ENCODE data around the gene SBNO2.
"Not testable (repeated sequence)": the region's sequence is repeated elsewhere in the genome, so short reads cannot be mapped to it uniquely, and the experiment has no call there.

SBNO2 gene

GRCh38 chr19:1218751-1219567 lies 44.9 kb upstream of the SBNO2 start:
- Histone ChIP-seq H3K4me3 (ENCODE audit: low read length) (no peak overlapping the region), H3K27me3 (ENCODE audit: control insufficient read depth, insufficient read depth, low read length) (no peaks in the 10 kb centered on the region), H3K36me3 (ENCODE audit: control insufficient read depth, insufficient read depth, low read length) (peaks cover 6% of the 10 kb centered on the region; the same call in 1 of the 2 replicates), H3K9me3 (ENCODE audit: control insufficient read depth, insufficient read depth, low read length) (no peaks in the 10 kb centered on the region), H3K4me1 (ENCODE audit: control insufficient read depth, insufficient read depth, low read length) (no peaks in the 10 kb centered on the region), H3K27ac (ENCODE audit: low read length) (no peak overlapping the region)
- no peak for DNase-seq (ENCODE audit: low read depth, low spot score)
- no CpG with 5 or more reads among the region's 37 CpGs for WGBS (ENCODE audit: insufficient coverage, insufficient read length)

GRCh38 chr19:1217366-1217765 lies 43.3 kb upstream of the SBNO2 start:
- H3K27ac ChIP-seq (ENCODE audit: low read length) = no peak overlapping the region
- DNase-seq (ENCODE audit: low read depth, low spot score) = no peak
- H3K36me3 ChIP-seq (ENCODE audit: control insufficient read depth, insufficient read depth, low read length) = peaks cover 3% of the 10 kb centered on the region; the same call in 1 of the 2 replicates
- H3K4me3 ChIP-seq (ENCODE audit: low read length) = no peak overlapping the region
- H3K4me1 ChIP-seq (ENCODE audit: control insufficient read depth, insufficient read depth, low read length) = no peaks in the 10 kb centered on the region
- H3K27me3 ChIP-seq (ENCODE audit: control insufficient read depth, insufficient read depth, low read length) = no peaks in the 10 kb centered on the region
- H3K9me3 ChIP-seq (ENCODE audit: control insufficient read depth, insufficient read depth, low read length) = no peaks in the 10 kb centered on the region
- no CpG with 5 or more reads among the region's 15 CpGs for WGBS (ENCODE audit: insufficient coverage, insufficient read length)

GRCh38 chr19:1216756-1217155 lies 42.7 kb upstream of the SBNO2 start:
- H3K36me3 ChIP-seq (ENCODE audit: control insufficient read depth, insufficient read depth, low read length) = peaks cover 3% of the 10 kb centered on the region; the same call in 1 of the 2 replicates
- no CpG with 5 or more reads among the region's 12 CpGs for WGBS (ENCODE audit: insufficient coverage, insufficient read length)
- H3K27ac ChIP-seq (ENCODE audit: low read length) = no peak overlapping the region
- H3K27me3 ChIP-seq (ENCODE audit: control insufficient read depth, insufficient read depth, low read length) = no peaks in the 10 kb centered on the region
- no peak for DNase-seq (ENCODE audit: low read depth, low spot score)
- H3K9me3 ChIP-seq (ENCODE audit: control insufficient read depth, insufficient read depth, low read length) = no peaks in the 10 kb centered on the region
- no peak overlapping the region for H3K4me3 ChIP-seq (ENCODE audit: low read length)
- no peaks in the 10 kb centered on the region for H3K4me1 ChIP-seq (ENCODE audit: control insufficient read depth, insufficient read depth, low read length)

GRCh38 chr19:1214862-1215731 lies 41.0 kb upstream of the SBNO2 start:
- H3K9me3 ChIP-seq (ENCODE audit: control insufficient read depth, insufficient read depth, low read length) = no peaks in the 10 kb centered on the region
- no peak overlapping the region for H3K4me3 ChIP-seq (ENCODE audit: low read length)
- no peaks in the 10 kb centered on the region for H3K27me3 ChIP-seq (ENCODE audit: control insufficient read depth, insufficient read depth, low read length)
- no CpG with 5 or more reads among the region's 26 CpGs for WGBS (ENCODE audit: insufficient coverage, insufficient read length)
- peaks cover 4% of the 10 kb centered on the region; the same call in 1 of the 2 replicates for H3K4me1 ChIP-seq (ENCODE audit: control insufficient read depth, insufficient read depth, low read length)
- no peak for DNase-seq (ENCODE audit: low read depth, low spot score)
- H3K27ac ChIP-seq (ENCODE audit: low read length) = no peak overlapping the region
- H3K36me3 ChIP-seq (ENCODE audit: control insufficient read depth, insufficient read depth, low read length) = peaks cover 3% of the 10 kb centered on the region; the same call in 1 of the 2 replicates

DNA sequence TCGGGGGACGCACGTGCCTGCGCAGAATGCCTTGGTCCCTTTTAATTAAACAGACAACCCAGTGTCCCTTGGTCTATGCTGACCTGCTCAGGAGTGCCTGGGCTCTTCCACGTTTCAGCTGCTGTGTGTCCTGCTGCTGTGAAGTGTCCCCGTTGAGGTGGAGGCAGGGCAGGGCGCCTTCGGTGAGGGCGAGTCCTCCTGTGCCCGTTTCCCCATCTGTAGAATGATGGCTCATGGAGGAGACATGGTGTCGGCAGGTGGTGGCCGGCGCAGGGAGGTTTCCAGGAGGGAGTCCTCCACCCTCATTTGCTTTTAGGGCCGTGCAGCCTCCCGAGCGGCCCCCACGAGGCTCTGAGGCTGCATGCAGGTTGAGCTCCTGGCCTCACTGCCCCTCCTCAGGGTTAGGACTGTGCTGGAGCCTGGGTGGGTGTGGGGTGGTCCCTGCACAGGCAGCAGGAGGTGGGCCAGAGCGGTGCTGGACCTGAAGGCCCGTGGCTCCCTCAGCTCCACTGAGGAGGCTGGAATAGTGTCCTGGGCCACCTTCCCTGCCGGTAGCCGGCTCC lies 40.3 kb upstream of the SBNO2 start:
- peaks cover 4% of the 10 kb centered on the region; the same call in 1 of the 2 replicates for H3K4me1 ChIP-seq (ENCODE audit: control insufficient read depth, insufficient read depth, low read length)
- no peaks in the 10 kb centered on the region for H3K27me3 ChIP-seq (ENCODE audit: control insufficient read depth, insufficient read depth, low read length)
- H3K36me3 ChIP-seq (ENCODE audit: control insufficient read depth, insufficient read depth, low read length) = peaks cover 3% of the 10 kb centered on the region; the same call in 1 of the 2 replicates
- DNase-seq (ENCODE audit: low read depth, low spot score) = no peak
- no CpG with 5 or more reads among the region's 21 CpGs for WGBS (ENCODE audit: insufficient coverage, insufficient read length)
- H3K27ac ChIP-seq (ENCODE audit: low read length) = no peak overlapping the region
- H3K9me3 ChIP-seq (ENCODE audit: control insufficient read depth, insufficient read depth, low read length) = no peaks in the 10 kb centered on the region
- H3K4me3 ChIP-seq (ENCODE audit: low read length) = no peak overlapping the region

DNA sequence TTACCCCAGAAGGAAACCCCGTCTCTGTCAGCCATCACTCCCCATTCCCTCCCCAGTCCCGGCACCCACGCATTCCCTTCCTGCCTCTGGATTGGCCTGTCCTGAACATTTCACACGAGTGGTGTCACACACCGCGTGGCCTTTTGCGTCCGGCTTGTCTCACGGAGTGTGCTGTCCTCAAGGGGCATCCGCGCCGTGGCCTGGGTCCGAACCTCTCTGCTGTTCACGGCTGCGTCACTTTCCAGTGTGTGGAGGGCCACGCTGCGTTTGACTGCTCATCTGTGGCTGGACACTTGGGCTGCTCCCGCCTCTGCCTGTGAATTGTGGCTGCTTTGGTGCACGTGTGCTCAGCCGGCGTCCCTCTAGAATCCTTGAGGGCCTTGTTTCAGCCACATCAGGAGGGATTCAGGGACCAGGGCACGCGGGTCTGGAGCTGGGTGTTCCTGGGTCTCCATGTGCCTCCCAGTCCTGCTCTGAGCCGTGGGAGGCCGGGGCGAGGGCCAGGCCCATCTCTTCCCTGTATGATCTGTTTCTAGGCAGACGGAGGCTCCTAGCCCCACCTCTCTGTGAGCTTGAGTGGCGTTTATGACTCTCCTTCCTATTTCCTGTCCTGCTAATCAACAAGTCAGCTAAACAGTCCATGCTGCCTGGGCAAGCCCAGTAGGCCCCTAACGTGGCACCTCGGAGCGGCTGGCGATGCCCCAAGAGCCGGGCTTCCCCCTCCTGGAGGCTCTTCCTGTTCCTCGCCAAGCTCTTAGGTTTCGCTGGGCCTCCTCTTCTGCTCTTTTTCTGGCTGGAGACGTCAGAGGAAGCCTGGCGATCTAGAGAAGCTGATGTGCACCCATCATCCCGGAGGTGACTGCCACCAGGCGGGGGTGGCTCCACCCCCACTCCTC lies 39.6 kb upstream of the SBNO2 start:
- Histone ChIP-seq H3K4me3 (ENCODE audit: low read length) (no peak overlapping the region), H3K27ac (ENCODE audit: low read length) (no peak overlapping the region), H3K4me1 (ENCODE audit: control insufficient read depth, insufficient read depth, low read length) (peaks cover 4% of the 10 kb centered on the region; the same call in 1 of the 2 replicates), H3K9me3 (ENCODE audit: control insufficient read depth, insufficient read depth, low read length) (no peaks in the 10 kb centered on the region), H3K27me3 (ENCODE audit: control insufficient read depth, insufficient read depth, low read length) (no peaks in the 10 kb centered on the region), H3K36me3 (ENCODE audit: control insufficient read depth, insufficient read depth, low read length) (peaks cover 3% of the 10 kb centered on the region; the same call in 1 of the 2 replicates)
- DNase-seq (ENCODE audit: low read depth, low spot score) = no peak
- WGBS (ENCODE audit: insufficient coverage, insufficient read length) = no CpG with 5 or more reads among the region's 39 CpGs

DNA sequence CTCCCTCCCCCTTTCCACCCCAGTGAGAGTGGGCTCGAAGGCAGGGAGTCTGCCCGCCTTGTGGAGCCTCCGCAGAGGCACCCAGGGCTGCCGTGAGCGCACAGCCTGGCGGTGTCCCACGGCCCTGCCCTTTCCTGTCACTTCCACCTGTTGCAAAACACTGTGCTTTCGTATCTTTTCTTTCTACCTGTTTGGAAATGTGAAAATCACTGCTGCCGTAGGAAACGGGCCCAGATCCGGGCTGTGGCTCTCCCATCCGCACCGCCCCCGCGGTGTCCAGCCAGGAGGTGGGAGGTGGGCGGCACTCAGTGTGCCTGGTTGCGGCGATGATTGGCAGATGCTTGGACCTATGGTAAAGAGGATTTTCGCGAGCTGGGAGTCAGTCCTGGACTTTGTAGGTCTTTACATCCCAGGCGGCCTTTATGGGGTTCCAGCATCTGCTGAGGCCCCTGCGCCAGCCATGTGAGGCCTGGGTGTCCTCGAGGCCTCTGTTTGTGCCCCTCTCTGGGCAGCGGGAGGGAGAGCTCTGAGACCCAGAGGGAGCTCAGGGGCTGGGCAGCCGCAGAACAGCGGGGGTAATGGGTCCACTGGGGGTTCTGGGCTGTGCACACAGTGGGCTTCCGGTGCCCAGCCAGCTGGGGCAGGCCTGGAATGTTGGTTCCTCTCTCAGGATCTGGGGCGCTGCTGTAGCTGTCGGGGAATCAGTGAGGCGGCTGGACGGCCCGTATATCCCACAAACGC lies 37.6 kb upstream of the SBNO2 start:
- DNase-seq (ENCODE audit: low read depth, low spot score) = no peak
- H3K27ac ChIP-seq (ENCODE audit: low read length) = no peak overlapping the region
- H3K4me1 ChIP-seq (ENCODE audit: control insufficient read depth, insufficient read depth, low read length) = peaks cover 6% of the 10 kb centered on the region; the same call in 1 of the 2 replicates
- no peaks in the 10 kb centered on the region for H3K27me3 ChIP-seq (ENCODE audit: control insufficient read depth, insufficient read depth, low read length)
- no peak overlapping the region for H3K4me3 ChIP-seq (ENCODE audit: low read length)
- H3K36me3 ChIP-seq (ENCODE audit: control insufficient read depth, insufficient read depth, low read length) = peaks cover 3% of the 10 kb centered on the region; the same call in 1 of the 2 replicates
- WGBS (ENCODE audit: insufficient coverage, insufficient read length) = no CpG with 5 or more reads among the region's 33 CpGs
- no peaks in the 10 kb centered on the region for H3K9me3 ChIP-seq (ENCODE audit: control insufficient read depth, insufficient read depth, low read length)

DNA sequence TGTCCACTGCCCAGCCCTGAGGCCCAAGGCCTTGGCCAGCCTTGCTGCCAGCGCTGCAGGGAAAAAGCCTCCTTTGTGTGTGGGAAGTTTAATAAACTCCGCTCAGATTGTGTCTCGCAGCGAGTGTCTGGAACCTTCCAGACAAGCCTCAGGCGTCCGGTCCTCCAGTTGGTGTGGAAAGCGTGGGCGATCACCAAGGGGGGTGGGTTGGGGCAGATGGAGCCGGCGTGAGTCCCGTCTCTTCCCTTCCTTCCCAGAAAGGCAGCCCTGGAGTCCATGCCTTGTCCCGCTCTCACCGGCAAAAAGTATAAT lies 36.1 kb upstream of the SBNO2 start:
- no peak overlapping the region for H3K27ac ChIP-seq (ENCODE audit: low read length)

DNA sequence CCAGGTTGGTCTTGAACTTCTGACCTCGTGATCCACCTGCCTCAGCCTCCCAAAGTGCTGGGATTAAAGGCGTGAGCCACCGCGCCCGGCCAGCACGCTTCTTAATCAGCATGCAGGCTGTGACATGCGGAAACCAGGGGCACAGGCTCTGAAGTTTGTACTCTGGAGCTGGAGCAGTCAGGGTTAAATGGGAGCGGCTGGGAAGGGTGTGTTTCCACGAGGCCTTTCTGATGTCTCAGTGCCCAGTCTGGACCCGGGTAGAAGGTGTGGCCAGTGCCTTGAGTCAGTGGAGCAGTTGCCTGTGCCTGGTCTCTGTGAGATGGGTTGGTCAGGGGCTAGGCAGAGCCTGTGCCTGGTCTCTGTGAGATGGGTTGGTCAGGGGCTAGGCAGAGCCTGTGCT lies 34.8 kb upstream of the SBNO2 start:
- H3K9me3 ChIP-seq (ENCODE audit: control insufficient read depth, insufficient read depth, low read length); H3K27me3 ChIP-seq (ENCODE audit: control insufficient read depth, insufficient read depth, low read length); H3K27ac ChIP-seq (ENCODE audit: low read length); DNase-seq (ENCODE audit: low read depth, low spot score); H3K4me3 ChIP-seq (ENCODE audit: low read length); H3K36me3 ChIP-seq (ENCODE audit: control insufficient read depth, insufficient read depth, low read length); H3K4me1 ChIP-seq (ENCODE audit: control insufficient read depth, insufficient read depth, low read length): not testable (repeated sequence)
- no CpG with 5 or more reads among the region's 10 CpGs for WGBS (ENCODE audit: insufficient coverage, insufficient read length)

More for the DNA sequence above, 36.1 kb upstream of the SBNO2 start:
- no peak overlapping the region for H3K4me3 ChIP-seq (ENCODE audit: low read length)
- H3K9me3 ChIP-seq (ENCODE audit: control insufficient read depth, insufficient read depth, low read length) = no peaks in the 10 kb centered on the region
- no peaks in the 10 kb centered on the region for H3K27me3 ChIP-seq (ENCODE audit: control insufficient read depth, insufficient read depth, low read length)
- no peak for DNase-seq (ENCODE audit: low read depth, low spot score)
- peaks cover 6% of the 10 kb centered on the region; the same call in 1 of the 2 replicates for H3K4me1 ChIP-seq (ENCODE audit: control insufficient read depth, insufficient read depth, low read length)
- H3K36me3 ChIP-seq (ENCODE audit: control insufficient read depth, insufficient read depth, low read length) = peaks cover 3% of the 10 kb centered on the region; the same call in 1 of the 2 replicates
- no CpG with 5 or more reads among the region's 13 CpGs for WGBS (ENCODE audit: insufficient coverage, insufficient read length)
